GM23338 (cell line): ENCODE data around the gene STK38L. TPM values are rescaled to one million over a fixed set of nuclear protein-coding genes. Genes with fewer than 3 reads are reported as not detected.

Experiments
- ATAC-seq: fragments of 200-7000 bp; cut with Tn5 transposase; 3 replicates; pipeline ENCODE4 v1.9.1; 2020
- DNase-seq: peaks from one replicate; pipeline ENCODE4 v3.0.0-alpha.2; 2015; ENCODE audit warnings: low spot score
- H2AFZ ChIP-seq: fragments of 200-600 bp; sonication (generic); 2 replicates; pipeline ENCODE4 v1.8.0; 2016; ENCODE audit warnings: antibody characterized with exemption, mild to moderate bottlenecking, moderate library complexity
- H3F3A ChIP-seq: fragments of 200-600 bp; sonication (generic); replicated peaks from 2 replicates; pipeline ENCODE4 v1.8.0; 2017; ENCODE audit warnings: antibody characterized with exemption, mixed run types, low read depth
- H3K27ac ChIP-seq: fragments of 200-600 bp; sonication (generic); 2 replicates; pipeline ENCODE4 v1.6.1; 2016; ENCODE audit warnings: low read depth
- H3K27me3 ChIP-seq: fragments of 200-600 bp; sonication (generic); 2 replicates; pipeline ENCODE4 v1.8.0; 2016; ENCODE audit warnings: mild to moderate bottlenecking, mixed run types, moderate library complexity; ENCODE audit not compliant: insufficient read depth
- H3K36me3 ChIP-seq: fragments of 200-600 bp; sonication (generic); 2 replicates; pipeline ENCODE4 v1.8.0; 2016; ENCODE audit warnings: mild to moderate bottlenecking; ENCODE audit not compliant: insufficient read depth
- H3K4me1 ChIP-seq: fragments of 200-600 bp; sonication (generic); 2 replicates; pipeline ENCODE4 v1.8.0; 2016; ENCODE audit warnings: mild to moderate bottlenecking, moderate library complexity; ENCODE audit not compliant: insufficient read depth
- H3K4me2 ChIP-seq: fragments of 200-600 bp; sonication (generic); 2 replicates; pipeline ENCODE4 v1.7.1; 2017; ENCODE audit warnings: mixed run types
- H3K4me3 ChIP-seq: fragments of 200-600 bp; sonication (generic); 2 replicates; pipeline ENCODE4 v1.6.1; 2016; ENCODE audit warnings: mixed run types
- H3K79me2 ChIP-seq: fragments of 200-600 bp; sonication (generic); replicated peaks from 2 replicates; pipeline ENCODE4 v1.8.0; 2017; ENCODE audit warnings: mild to moderate bottlenecking; ENCODE audit not compliant: insufficient read depth
- H3K9me2 ChIP-seq: fragments of 200-600 bp; sonication (generic); 2 replicates; pipeline ENCODE4 v1.8.0; 2017; ENCODE audit not compliant: insufficient read depth
- H4K20me1 ChIP-seq: fragments of 200-600 bp; sonication (generic); replicated peaks from 2 replicates; pipeline ENCODE4 v1.8.0; 2017; ENCODE audit warnings: mild to moderate bottlenecking; ENCODE audit not compliant: insufficient read depth
- H3K27ac Mint-ChIP-seq: 2 replicates; pipeline ENCODE4 v1.8.0; 2020; ENCODE audit warnings: inconsistent platforms, mild to moderate bottlenecking, moderate library complexity, mixed read lengths
- H3K27me3 Mint-ChIP-seq: 3 replicates; pipeline ENCODE4 v1.8.0; 2022; ENCODE audit warnings: low read depth, mild to moderate bottlenecking, moderate library complexity, mixed read lengths, inconsistent platforms; ENCODE audit not compliant: insufficient read depth, poor library complexity
- H3K36me3 Mint-ChIP-seq: 3 replicates; pipeline ENCODE4 v1.8.0; 2021; ENCODE audit warnings: low read depth, mild to moderate bottlenecking, inconsistent platforms, moderate library complexity, mixed read lengths
- H3K4me1 Mint-ChIP-seq: 3 replicates; pipeline ENCODE4 v1.8.0; 2020; ENCODE audit warnings: mild to moderate bottlenecking, inconsistent platforms, mixed read lengths
- H3K4me3 Mint-ChIP-seq: 3 replicates; pipeline ENCODE4 v1.8.0; 2021; ENCODE audit warnings: moderate library complexity, mild to moderate bottlenecking, inconsistent platforms, mixed read lengths
- H3K9me3 Mint-ChIP-seq: 3 replicates; pipeline ENCODE4 v1.8.0; 2020; ENCODE audit warnings: moderate library complexity, mild to moderate bottlenecking, inconsistent platforms, mixed read lengths
- CREB1 ChIP-seq: fragments of 250-450 bp; sonication (Bioruptor Pico); IDR thresholded peaks from 2 replicates; pipeline ENCODE4 v1.5.0; 2020; ENCODE audit warnings: low read depth, mild to moderate bottlenecking, moderate library complexity
- CTCF ChIP-seq, 2 experiments: fragments of 200-600 bp in 1 of 2; sonication (generic) in 1 of 2; conservative IDR thresholded peaks; 2 replicates each; pipeline versions ENCODE4 v1.5.1 to v1.6.1; 2016 to 2017; ENCODE audit warnings: antibody characterized with exemption in 2 of 2, low read depth in 2 of 2, mild to moderate bottlenecking in 2 of 2, moderate library complexity in 1 of 2
- ETS1 ChIP-seq: IDR thresholded peaks from 2 replicates; pipeline ENCODE4 v1.6.1; 2016; ENCODE audit warnings: antibody characterized with exemption
- EZH2 ChIP-seq: fragments of 200-600 bp; sonication (generic); IDR thresholded peaks from one replicate; pipeline ENCODE4 v1.8.0; 2017; ENCODE audit warnings: antibody characterized with exemption, mild to moderate bottlenecking, low read depth; ENCODE audit not compliant: unreplicated experiment
- EZH2phosphoT487 ChIP-seq: fragments of 200-600 bp; sonication (generic); IDR thresholded peaks from one replicate; pipeline ENCODE4 v1.8.1; 2018; ENCODE audit warnings: antibody characterized with exemption; ENCODE audit not compliant: unreplicated experiment
- JUNB ChIP-seq: IDR thresholded peaks from one replicate; pipeline ENCODE4 v1.6.1; 2016; ENCODE audit warnings: antibody characterized with exemption; ENCODE audit not compliant: unreplicated experiment
- NANOG ChIP-seq: IDR thresholded peaks from 2 replicates; pipeline ENCODE4 v1.6.1; 2016; ENCODE audit warnings: antibody characterized with exemption, borderline replicate concordance
- POLR2AphosphoS5 ChIP-seq: IDR thresholded peaks from 2 replicates; pipeline ENCODE4 v1.6.1; 2016; ENCODE audit warnings: antibody characterized with exemption, low read depth
- REST ChIP-seq: IDR thresholded peaks from one replicate; pipeline ENCODE4 v1.6.1; 2018; ENCODE audit warnings: antibody characterized with exemption; ENCODE audit not compliant: unreplicated experiment
- STAT1 ChIP-seq: IDR thresholded peaks from one replicate; pipeline ENCODE4 v1.6.1; 2016; ENCODE audit warnings: antibody characterized with exemption; ENCODE audit not compliant: unreplicated experiment
- ZNF114 ChIP-seq: fragments of 250-450 bp; sonication (Bioruptor Pico); IDR thresholded peaks from 2 replicates; pipeline ENCODE4 v1.5.0; 2020; ENCODE audit warnings: mild to moderate bottlenecking, moderate library complexity
- ZNF331 ChIP-seq: fragments of 250-450 bp; sonication (Bioruptor Pico); IDR thresholded peaks from 2 replicates; pipeline ENCODE4 v1.5.0; 2020; ENCODE audit warnings: low read depth, mild to moderate bottlenecking, moderate library complexity
- ZNF462 ChIP-seq: fragments of 250-450 bp; sonication (Bioruptor Pico); IDR thresholded peaks from 2 replicates; pipeline ENCODE4 v1.5.0; 2020; ENCODE audit warnings: mild to moderate bottlenecking, moderate library complexity
- polyA plus RNA-seq: library from polyadenylated mRNA; unstranded; fragments of >200 nt; fragmentation: Nextera tagmentation; extraction: Ambion mirVana; gene quantifications from 2 replicates; pipeline ENCODE4 v1.2.1, GENCODE V29; 2016
- total RNA-seq: library from RNA; depleted of rRNA; stranded (reverse); fragments of >200 nt; shearing (Covaris generic); gene quantifications from 2 replicates; pipeline ENCODE4 v1.2.3, GENCODE V29; 2014

STK38L gene
- total and polyA plus RNA-seq, 2 experiments from 2014 or later, result 28.9 to 56.5 TPM

GRCh38 chr12:27344246-27344645 is 100.2 kb downstream of the STK38L start:
- no peaks in the 10 kb centered on the region for H3K36me3 Mint-ChIP-seq
- peaks cover 14% of the 10 kb centered on the region for H4K20me1 ChIP-seq

More at GRCh38 chr12:27344246-27344645, 100.2 kb downstream of the STK38L start:
- H3K4me3 ChIP-seq, result no peak overlapping the region
- H3F3A ChIP-seq, result no peaks in the 10 kb centered on the region
- Mint-ChIP-seq H3K9me3 (no peaks in the 10 kb centered on the region), H3K4me3 (no peak overlapping the region), H3K27ac (no peak overlapping the region), H3K27me3 (peaks cover 3% of the 10 kb centered on the region), H3K4me1 (peaks cover 41% of the 10 kb centered on the region)
- peaks cover 25% of the 10 kb centered on the region for H3K4me1 ChIP-seq
- H3K27me3 ChIP-seq, result no peaks in the 10 kb centered on the region
- no peak for TF ChIP-seq EZH2phosphoT487
- TF ChIP-seq REST, result no peak
- TF ChIP-seq ZNF331 (CRISPR knock-in tag), result no peak
- TF ChIP-seq ETS1, result no peak
- no peak for TF ChIP-seq ZNF462 (CRISPR knock-in tag)
- TF ChIP-seq POLR2AphosphoS5, result no peak
- no peak for TF ChIP-seq CREB1
- TF ChIP-seq STAT1, result no peak
- no peak for TF ChIP-seq NANOG
- TF ChIP-seq EZH2, result no peak
- TF ChIP-seq ZNF114 (CRISPR knock-in tag), result no peak
- no peak for TF ChIP-seq JUNB
- no peak for TF ChIP-seq CTCF (conservative IDR thresholded peaks at IDR 0.05; ENCODE audit: low read depth in 2 of 2)
- H2AFZ ChIP-seq, result no peak overlapping the region
- no peaks in the 10 kb centered on the region; the same call in 1 of the 2 replicates for H3K9me2 ChIP-seq
- H3K27ac ChIP-seq, result peak overlapping the region; percentile 74; the same call in 1 of the 2 replicates
- H3K79me2 ChIP-seq, result peaks cover 75% of the 10 kb centered on the region
- no peaks in the 10 kb centered on the region for H3K36me3 ChIP-seq
- ATAC-seq (peak; percentile 42; the same call in 2 of the 3 replicates), DNase-seq (no peak)
- 0 out of 2 replicates have a peak overlapping the region, but pooled peaks have one; percentile 9 for H3K4me2 ChIP-seq
